Amniotic stem cell (primary cell): ENCODE measurements around the gene MAN1C1.

Experiments used
- DNase-seq: peaks from one replicate; lab custom pipeline; 2025; lab: John Stamatoyannopoulos, UW

The MAN1C1 gene

GRCh38 chr1:25817840-25818501 is 201.4 kb downstream of the MAN1C1 start:
- DNase-seq = no peak

- no peak for DNase-seq
These were observed 202.0 kb downstream of the MAN1C1 start for GRCh38 chr1:25818569-25818968.

- DNase-seq = peak; percentile 40
These were observed 203.1 kb downstream of the MAN1C1 start, which contains the start of gene MTFR1L for GRCh38 chr1:25819491-25820246. MTFR1L (plus strand) TSS chr1:25819954; CDS start chr1:25823105, 3,151 bp downstream.

- peak; percentile 36 for DNase-seq
These were observed 203.9 kb downstream of the MAN1C1 start for GRCh38 chr1:25820247-25821111.

GRCh38 chr1:25821112-25821476 is 204.5 kb downstream of the MAN1C1 start:
- DNase-seq = no peak

GRCh38 chr1:25821630-25822091 is 205.1 kb downstream of the MAN1C1 start:
- DNase-seq = no peak

GRCh38 chr1:25825605-25826004 is 209.0 kb downstream of the MAN1C1 start:
- DNase-seq = no peak

GRCh38 chr1:25826571-25826970 is 210.0 kb downstream of the MAN1C1 start:
- no peak for DNase-seq

GRCh38 chr1:25828491-25828890 is 211.9 kb downstream of the MAN1C1 start:
- DNase-seq = no peak

GRCh38 chr1:25829046-25829445 is 212.5 kb downstream of the MAN1C1 start:
- DNase-seq = no peak

GRCh38 chr1:25831569-25832196 is 215.1 kb downstream of the MAN1C1 start:
- DNase-seq = no peak

GRCh38 chr1:25832336-25833037 is 215.9 kb downstream of the MAN1C1 start:
- DNase-seq = no peak

- DNase-seq = no peak
These were observed 216.6 kb downstream of the MAN1C1 start for GRCh38 chr1:25833158-25833557.
